ENCODE measurements around the gene PHOSPHO2. TPM values are rescaled to one million over a fixed set of nuclear protein-coding genes. Genes with fewer than 3 reads are reported as not detected.

The PHOSPHO2 gene
- total and polyA plus RNA-seq, 2 experiments from 2014 or later = 8.3 to 8.7 TPM

DNA sequence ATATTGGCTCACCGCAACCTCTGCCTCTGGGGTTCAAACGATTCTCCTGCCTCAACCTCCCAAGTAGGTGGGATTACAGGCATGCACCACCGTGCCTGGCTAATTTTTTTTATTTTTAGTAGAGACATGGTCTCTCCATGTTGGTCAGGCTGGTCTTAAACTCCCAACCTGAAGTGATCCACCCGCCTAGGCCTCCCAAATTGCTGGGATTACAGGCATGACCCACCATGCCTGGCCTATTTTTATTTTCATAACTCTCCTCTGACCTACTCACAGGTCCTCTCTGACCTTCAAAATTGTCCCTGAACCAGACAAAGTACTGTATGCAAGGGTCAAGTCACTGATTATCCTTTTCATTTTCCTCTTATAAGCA is 23.4 kb downstream of the PHOSPHO2 start (continued):
- TF ChIP-seq JUNB (IDR thresholded peaks at IDR 0.05; ENCODE audit: unreplicated experiment) = no peak

DNA sequence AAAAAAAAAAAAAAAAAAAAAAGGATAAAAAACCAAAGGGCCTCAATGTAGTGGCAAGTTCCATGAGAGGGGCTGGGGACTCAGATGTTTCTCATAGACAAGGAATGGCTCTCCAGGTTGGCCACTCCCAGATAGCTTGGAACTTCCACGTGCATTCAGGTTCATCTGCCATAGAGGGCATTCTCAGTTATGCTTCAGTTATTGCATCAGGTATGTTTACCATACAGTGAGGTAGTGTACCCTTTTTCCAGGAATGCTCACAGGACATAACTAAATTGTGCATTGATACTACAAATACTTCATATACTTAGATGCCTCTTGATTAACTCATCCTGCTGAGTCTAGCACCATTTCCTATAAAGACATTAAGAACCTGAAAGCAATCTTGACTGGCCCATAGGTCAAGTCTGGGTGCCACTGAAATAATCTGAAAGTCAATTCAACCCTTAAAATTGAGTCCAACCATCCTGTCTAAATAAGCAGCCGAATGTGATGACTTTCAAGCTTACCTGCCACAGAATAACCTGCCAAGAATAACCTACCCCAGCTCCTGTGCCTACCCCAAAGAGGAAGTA is 24.7 kb downstream of the PHOSPHO2 start:
- Histone ChIP-seq H3K4me2 (no peak overlapping the region), H3K27ac (ENCODE audit: low read depth) (no peak overlapping the region), H2AFZ (no peak overlapping the region), H3K79me2 (replicated peaks; ENCODE audit: insufficient read depth) (no peaks in the 10 kb centered on the region), H3K4me1 (ENCODE audit: insufficient read depth) (no peaks in the 10 kb centered on the region), H4K20me1 (replicated peaks; ENCODE audit: insufficient read depth) (no peaks in the 10 kb centered on the region), H3K36me3 (ENCODE audit: insufficient read depth) (no peaks in the 10 kb centered on the region), H3K4me3 (no peak overlapping the region), H3K9me2 (ENCODE audit: insufficient read depth) (no peaks in the 10 kb centered on the region), H3F3A (replicated peaks; ENCODE audit: low read depth) (no peaks in the 10 kb centered on the region), H3K27me3 (ENCODE audit: insufficient read depth) (no peaks in the 10 kb centered on the region)
- Mint-ChIP-seq H3K27ac (no peak overlapping the region), H3K9me3 (no peaks in the 10 kb centered on the region), H3K36me3 (ENCODE audit: low read depth) (no peaks in the 10 kb centered on the region), H3K4me1 (peaks cover 7% of the 10 kb centered on the region; the same call in 1 of the 3 replicates), H3K27me3 (ENCODE audit: insufficient read depth, low read depth, poor library complexity) (peaks cover 4% of the 10 kb centered on the region), H3K4me3 (no peak overlapping the region)
- no peak for TF ChIP-seq EZH2 (IDR thresholded peaks at IDR 0.05; ENCODE audit: low read depth, unreplicated experiment)
- TF ChIP-seq, protein P1, sequence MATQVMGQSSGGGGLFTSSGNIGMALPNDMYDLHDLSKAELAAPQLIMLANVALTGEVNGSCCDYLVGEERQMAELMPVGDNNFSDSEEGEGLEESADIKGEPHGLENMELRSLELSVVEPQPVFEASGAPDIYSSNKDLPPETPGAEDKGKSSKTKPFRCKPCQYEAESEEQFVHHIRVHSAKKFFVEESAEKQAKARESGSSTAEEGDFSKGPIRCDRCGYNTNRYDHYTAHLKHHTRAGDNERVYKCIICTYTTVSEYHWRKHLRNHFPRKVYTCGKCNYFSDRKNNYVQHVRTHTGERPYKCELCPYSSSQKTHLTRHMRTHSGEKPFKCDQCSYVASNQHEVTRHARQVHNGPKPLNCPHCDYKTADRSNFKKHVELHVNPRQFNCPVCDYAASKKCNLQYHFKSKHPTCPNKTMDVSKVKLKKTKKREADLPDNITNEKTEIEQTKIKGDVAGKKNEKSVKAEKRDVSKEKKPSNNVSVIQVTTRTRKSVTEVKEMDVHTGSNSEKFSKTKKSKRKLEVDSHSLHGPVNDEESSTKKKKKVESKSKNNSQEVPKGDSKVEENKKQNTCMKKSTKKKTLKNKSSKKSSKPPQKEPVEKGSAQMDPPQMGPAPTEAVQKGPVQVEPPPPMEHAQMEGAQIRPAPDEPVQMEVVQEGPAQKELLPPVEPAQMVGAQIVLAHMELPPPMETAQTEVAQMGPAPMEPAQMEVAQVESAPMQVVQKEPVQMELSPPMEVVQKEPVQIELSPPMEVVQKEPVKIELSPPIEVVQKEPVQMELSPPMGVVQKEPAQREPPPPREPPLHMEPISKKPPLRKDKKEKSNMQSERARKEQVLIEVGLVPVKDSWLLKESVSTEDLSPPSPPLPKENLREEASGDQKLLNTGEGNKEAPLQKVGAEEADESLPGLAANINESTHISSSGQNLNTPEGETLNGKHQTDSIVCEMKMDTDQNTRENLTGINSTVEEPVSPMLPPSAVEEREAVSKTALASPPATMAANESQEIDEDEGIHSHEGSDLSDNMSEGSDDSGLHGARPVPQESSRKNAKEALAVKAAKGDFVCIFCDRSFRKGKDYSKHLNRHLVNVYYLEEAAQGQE (IDR thresholded peaks at IDR 0.05; ENCODE audit: unreplicated experiment) = no peak
- DNase-seq (ENCODE audit: low spot score) (no peak), ATAC-seq (no peak)

DNA sequence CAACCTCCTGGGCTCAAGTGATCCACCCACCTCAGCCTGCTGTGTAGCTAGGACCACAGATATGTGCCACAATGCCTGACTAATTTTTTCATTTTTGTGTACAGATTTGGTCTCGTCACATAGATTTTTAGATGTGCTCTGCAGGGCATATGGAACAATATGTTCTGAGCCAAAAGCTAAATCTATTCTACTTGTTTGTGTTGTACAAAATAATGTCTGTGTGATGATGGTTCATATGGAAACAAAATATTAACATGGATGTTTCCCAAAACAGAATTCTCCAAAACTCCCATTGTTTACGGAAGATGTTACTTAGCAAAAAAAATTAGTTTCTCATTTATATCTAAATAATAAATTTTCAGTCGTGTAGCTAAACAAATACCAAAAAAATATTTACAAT is 26.7 kb downstream of the PHOSPHO2 start:
- Histone ChIP-seq H3K4me3 (no peak overlapping the region), H4K20me1 (replicated peaks; ENCODE audit: insufficient read depth) (no peaks in the 10 kb centered on the region), H3K27me3 (ENCODE audit: insufficient read depth) (no peaks in the 10 kb centered on the region), H3K36me3 (ENCODE audit: insufficient read depth) (no peaks in the 10 kb centered on the region), H3F3A (replicated peaks; ENCODE audit: low read depth) (no peaks in the 10 kb centered on the region), H3K9me2 (ENCODE audit: insufficient read depth) (no peaks in the 10 kb centered on the region), H3K4me1 (ENCODE audit: insufficient read depth) (no peaks in the 10 kb centered on the region), H3K79me2 (replicated peaks; ENCODE audit: insufficient read depth) (no peaks in the 10 kb centered on the region), H2AFZ (no peak overlapping the region), H3K27ac (ENCODE audit: low read depth) (no peak overlapping the region), H3K4me2 (no peak overlapping the region)
- Mint-ChIP-seq H3K27ac (no peak overlapping the region), H3K27me3 (ENCODE audit: insufficient read depth, low read depth, poor library complexity) (peaks cover 2% of the 10 kb centered on the region), H3K4me1 (peaks cover 2% of the 10 kb centered on the region; the same call in 1 of the 3 replicates), H3K4me3 (no peak overlapping the region), H3K36me3 (ENCODE audit: low read depth) (no peaks in the 10 kb centered on the region), H3K9me3 (no peaks in the 10 kb centered on the region)
- DNase-seq (ENCODE audit: low spot score) = no peak
- TF ChIP-seq JUNB (IDR thresholded peaks at IDR 0.05; ENCODE audit: unreplicated experiment) = no peak
- ATAC-seq = no peak

DNA sequence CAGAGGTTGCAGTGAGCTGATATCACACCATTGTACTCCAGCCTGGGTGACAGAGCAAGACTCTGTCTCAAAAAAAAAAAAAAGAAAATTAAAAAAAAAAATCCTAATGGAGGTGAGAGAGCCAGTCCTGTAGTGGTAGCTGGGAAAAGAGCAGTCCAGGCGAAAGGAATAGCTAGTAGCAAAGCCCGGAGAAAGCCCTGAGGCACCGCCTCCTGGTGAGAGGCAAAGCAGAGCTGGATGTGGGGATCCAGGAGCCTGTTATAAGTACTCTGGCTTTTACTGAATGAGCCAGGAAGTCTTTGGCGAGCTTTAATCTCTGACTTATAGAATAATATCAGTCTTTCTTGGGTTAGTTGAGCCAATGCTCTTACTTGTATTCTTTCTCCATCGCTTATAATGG is 32.8 kb downstream of the PHOSPHO2 start:
- no peaks in the 10 kb centered on the region for H3K9me3 Mint-ChIP-seq
- H3K9me2 ChIP-seq (ENCODE audit: insufficient read depth) = no peaks in the 10 kb centered on the region
- no peaks in the 10 kb centered on the region for H3K36me3 ChIP-seq (ENCODE audit: insufficient read depth)
- H3K4me1 ChIP-seq (ENCODE audit: insufficient read depth) = no peaks in the 10 kb centered on the region
- H3K36me3 Mint-ChIP-seq (ENCODE audit: low read depth) = no peaks in the 10 kb centered on the region
- H3K27me3 Mint-ChIP-seq (ENCODE audit: insufficient read depth, low read depth, poor library complexity) = peaks cover 4% of the 10 kb centered on the region
- no peaks in the 10 kb centered on the region for H3K27me3 ChIP-seq (ENCODE audit: insufficient read depth)
- H3F3A ChIP-seq (replicated peaks; ENCODE audit: low read depth) = no peaks in the 10 kb centered on the region
- H2AFZ ChIP-seq = no peak overlapping the region
- no peak overlapping the region for H3K4me3 Mint-ChIP-seq
- H3K79me2 ChIP-seq (replicated peaks; ENCODE audit: insufficient read depth) = no peaks in the 10 kb centered on the region
- H3K4me1 Mint-ChIP-seq = peaks cover 8% of the 10 kb centered on the region; the same call in 2 of the 3 replicates
- DNase-seq (ENCODE audit: low spot score) = peak; percentile 57
- no peaks in the 10 kb centered on the region for H4K20me1 ChIP-seq (replicated peaks; ENCODE audit: insufficient read depth)
- H3K27ac Mint-ChIP-seq = no peak overlapping the region
- H3K27ac ChIP-seq (ENCODE audit: low read depth) = no peak overlapping the region
- ATAC-seq = peak; percentile 89
- no peak overlapping the region for H3K4me2 ChIP-seq
- no peak overlapping the region for H3K4me3 ChIP-seq
- TF ChIP-seq, protein P2, sequence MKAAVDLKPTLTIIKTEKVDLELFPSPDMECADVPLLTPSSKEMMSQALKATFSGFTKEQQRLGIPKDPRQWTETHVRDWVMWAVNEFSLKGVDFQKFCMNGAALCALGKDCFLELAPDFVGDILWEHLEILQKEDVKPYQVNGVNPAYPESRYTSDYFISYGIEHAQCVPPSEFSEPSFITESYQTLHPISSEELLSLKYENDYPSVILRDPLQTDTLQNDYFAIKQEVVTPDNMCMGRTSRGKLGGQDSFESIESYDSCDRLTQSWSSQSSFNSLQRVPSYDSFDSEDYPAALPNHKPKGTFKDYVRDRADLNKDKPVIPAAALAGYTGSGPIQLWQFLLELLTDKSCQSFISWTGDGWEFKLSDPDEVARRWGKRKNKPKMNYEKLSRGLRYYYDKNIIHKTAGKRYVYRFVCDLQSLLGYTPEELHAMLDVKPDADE (IDR thresholded peaks at IDR 0.05) = no peak
- TF ChIP-seq, protein P3, sequence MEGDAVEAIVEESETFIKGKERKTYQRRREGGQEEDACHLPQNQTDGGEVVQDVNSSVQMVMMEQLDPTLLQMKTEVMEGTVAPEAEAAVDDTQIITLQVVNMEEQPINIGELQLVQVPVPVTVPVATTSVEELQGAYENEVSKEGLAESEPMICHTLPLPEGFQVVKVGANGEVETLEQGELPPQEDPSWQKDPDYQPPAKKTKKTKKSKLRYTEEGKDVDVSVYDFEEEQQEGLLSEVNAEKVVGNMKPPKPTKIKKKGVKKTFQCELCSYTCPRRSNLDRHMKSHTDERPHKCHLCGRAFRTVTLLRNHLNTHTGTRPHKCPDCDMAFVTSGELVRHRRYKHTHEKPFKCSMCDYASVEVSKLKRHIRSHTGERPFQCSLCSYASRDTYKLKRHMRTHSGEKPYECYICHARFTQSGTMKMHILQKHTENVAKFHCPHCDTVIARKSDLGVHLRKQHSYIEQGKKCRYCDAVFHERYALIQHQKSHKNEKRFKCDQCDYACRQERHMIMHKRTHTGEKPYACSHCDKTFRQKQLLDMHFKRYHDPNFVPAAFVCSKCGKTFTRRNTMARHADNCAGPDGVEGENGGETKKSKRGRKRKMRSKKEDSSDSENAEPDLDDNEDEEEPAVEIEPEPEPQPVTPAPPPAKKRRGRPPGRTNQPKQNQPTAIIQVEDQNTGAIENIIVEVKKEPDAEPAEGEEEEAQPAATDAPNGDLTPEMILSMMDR (conservative IDR thresholded peaks at IDR 0.05; ENCODE audit: low read depth in 2 of 2) = 0 out of 4 replicates have a peak, but pooled peaks of 1 of the 2 experiments have one; percentile 4
